Ammon's horn (tissue), 1 donor: Measurements from ENCODE around the gene HYAL3.
"Not testable (repeated sequence)": the region's sequence is repeated elsewhere in the genome, so short reads cannot be mapped to it uniquely, and the experiment has no call there.

ENCODE experiments used
- DNase-seq: peaks from one replicate; pipeline ENCODE4 v3.0.0-alpha.2; 2016; ENCODE audit warnings: low spot score

Gene HYAL3

GRCh38 chr3:50258029-50258680 lies 41.0 kb downstream of the HYAL3 start:
- no peak for DNase-seq

DNA sequence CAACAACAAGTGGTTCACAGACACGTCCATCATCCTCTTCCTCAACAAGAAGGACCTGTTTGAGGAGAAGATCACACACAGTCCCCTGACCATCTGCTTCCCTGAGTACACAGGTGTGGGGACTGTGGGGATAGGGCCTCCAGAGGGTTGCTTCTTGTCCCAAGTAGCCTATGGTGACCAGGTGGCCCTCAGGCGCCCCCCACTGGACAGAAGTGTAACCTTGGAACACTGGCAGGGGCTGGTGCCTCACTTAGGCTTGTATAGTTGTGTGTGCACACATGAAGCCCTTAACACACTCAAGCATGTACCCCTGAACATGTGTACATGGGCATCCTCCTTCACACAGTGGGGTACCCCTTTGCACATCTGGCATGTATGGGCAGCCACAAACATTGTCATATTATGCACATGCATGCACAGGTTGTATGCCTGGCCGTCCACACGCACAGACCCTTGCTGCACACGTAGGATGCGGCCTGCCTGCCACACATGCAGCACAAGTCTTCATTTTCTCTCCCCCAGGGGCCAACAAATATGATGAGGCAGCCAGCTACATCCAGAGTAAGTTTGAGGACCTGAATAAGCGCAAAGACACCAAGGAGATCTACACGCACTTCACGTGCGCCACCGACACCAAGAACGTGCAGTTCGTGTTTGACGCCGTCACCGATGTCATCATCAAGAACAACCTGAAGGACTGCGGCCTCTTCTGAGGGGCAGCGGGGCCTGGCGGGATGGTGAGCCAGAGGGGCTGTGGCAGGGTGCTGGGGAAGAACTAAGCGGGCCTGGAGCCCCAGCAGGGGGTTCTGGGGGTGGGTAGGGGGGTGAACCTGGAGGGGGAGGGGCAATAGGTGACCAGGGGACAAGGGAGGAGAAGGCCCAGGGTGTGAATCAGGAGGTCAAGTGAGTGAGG lies 42.0 kb downstream of the HYAL3 start:
- no peak for DNase-seq

- no peak for DNase-seq
Observed at GRCh38 chr3:50255251-50255615, 44.0 kb downstream of the HYAL3 start.

GRCh38 chr3:50254577-50255250 lies 44.5 kb downstream of the HYAL3 start:
- no peak for DNase-seq

DNA sequence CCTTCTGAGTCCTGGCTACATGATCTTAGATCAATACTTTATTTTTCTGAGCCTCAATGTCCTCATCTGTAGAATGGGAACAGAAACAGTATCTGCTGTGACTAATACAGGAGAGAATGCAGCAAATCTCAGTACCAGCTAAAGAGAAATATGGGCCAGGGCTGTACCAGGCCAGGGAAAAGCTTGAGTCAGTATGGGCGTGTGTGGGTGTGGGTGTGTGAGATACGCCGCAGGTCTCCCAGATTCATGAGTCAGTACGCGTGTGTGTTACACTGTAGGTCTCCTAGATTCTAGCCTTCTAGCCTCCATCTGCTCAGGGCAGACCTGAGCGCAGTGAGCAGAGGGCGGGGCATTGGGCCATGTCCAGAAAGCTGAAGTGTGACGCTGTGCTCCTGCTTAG lies 48.0 kb downstream of the HYAL3 start:
- no peak for DNase-seq

DNA sequence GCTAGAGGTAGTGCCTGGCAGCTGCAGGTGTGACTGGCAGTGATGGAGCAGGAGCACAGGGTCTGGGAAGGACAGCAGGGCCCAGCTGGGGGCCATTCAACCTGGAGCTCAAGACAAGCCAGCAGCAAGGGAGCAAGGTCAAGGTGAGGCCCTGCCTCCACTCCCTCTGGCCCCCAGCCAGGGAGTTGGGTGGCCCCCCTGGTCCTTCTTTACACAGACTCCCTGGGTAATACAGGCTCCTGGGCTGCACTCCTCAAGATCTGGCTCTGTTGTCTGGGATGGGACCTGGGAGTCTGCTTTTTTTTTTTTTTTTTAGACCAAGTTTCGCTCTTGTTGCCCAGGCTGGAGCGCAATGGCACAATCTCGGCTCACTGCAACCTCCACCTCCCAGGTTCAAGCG lies 48.7 kb downstream of the HYAL3 start:
- DNase-seq: no peak

GRCh38 chr3:50249457-50249856 lies 49.7 kb downstream of the HYAL3 start:
- no peak for DNase-seq

DNA sequence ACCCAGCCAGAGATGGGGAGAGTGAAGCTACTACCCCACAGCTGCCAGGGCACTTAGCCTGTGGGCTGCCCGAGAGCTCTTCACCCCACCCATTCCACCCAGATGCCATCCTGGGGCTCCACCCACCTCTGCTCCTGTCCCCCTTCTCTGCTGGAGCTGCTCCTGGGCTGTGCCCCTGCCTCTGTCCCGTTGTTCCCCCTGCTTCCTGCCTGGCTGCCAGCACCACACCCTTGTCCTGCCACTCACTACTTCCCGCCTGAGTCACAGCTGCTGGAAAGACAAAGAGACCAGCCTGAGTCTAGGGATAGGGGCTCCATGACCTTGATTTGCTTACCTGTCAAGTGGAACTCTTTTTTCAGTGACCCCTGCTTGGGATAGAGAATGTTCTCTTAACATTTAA lies 50.8 kb downstream of the HYAL3 start:
- no peak for DNase-seq

GRCh38 chr3:50246517-50246954 lies 52.7 kb downstream of the HYAL3 start:
- DNase-seq: no peak

DNA sequence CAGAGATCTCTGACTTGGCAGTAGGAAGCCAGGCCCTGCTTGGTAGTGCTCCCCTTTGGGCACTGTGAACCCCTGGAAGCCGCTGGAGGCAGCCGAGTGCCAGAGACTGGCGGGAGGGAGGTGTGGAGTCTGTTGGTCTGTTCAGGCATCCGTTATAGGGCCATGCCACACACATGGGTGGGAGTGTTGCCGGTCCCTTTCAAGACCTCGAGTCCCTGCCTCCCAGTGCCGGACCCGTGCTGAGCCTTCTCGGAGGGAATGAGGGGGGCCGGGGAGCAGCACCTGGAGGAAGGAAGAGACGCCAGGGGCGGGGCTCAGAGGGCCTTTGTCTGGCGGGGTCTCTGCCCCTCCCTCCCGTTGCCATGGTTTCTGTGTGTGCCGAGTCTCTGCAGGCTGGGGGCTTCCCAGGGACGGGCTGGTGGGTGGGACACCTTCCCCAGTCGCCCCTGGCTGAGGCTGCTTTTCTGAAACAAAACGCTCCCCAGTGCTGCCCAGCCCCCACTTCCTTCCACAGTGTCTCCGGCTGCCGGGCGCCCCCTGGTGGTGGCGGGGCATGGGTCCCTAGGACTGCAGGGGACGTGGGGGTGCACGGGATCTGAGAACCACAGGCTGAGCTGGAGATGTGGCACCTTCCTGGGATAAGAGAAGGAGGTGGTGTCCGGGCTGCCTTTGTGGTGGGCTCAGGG lies 53.2 kb downstream of the HYAL3 start:
- peak; percentile 87 for DNase-seq

DNA sequence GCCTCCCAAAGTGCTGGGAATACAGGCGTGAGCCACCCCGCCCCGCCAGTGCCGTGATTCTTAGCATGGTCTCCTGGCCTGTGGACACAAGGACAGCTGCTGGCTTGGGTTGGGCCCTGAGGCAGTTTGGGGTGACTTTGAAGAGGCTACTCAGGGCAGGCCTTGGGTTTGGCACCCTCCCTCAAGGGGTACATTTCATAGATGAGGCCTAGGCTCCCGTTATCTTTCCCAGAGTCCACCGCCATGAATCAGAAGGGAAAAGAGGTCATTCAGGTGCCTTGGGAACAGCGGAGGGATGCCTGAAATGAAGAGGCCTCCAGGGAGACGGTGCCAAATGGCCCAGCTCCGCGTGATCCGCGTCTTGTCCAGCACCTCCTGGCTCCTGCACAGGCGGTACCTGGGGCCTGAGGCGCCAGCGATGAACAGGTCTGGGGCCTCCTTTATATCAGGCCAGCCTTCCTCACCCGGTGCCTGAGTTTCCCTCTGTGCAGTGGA lies 53.9 kb downstream of the HYAL3 start:
- DNase-seq: no peak

DNA sequence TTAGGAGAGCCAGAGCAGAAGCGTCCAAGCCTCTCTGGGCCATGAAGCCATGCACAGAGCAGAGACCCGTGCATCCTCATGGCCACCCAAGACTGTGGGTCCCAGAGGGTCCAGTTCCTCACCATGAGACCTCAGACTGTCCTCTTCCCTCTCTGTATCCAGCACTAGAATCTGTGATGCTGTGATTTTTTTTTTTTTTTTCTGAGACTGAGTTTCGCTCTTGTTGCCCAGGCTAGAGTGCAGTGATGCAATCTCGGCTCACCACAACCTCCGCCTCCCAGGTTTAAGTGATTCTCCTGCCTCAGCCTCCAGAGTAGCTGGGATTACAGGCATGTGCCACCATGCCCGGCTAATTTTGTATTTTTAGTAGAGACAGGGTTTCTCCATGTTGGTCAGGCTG lies 54.4 kb downstream of the HYAL3 start:
- not testable (repeated sequence) for DNase-seq

DNA sequence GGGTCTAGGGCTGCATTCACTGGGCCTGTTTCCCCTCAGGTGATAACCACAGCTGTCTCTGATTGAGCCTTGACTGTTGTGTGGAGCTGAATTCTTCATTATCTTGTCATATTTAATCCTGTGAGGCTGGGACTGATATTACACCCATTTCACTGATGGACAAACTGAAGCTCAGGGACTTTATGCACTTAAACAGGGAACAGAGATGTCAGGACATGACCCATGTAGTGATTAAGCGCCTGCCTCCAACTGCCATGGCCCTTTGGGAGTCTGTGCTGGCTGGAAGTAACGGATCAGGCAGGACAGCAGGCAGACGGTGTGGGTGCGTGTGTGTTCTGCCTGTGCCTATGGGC lies 55.7 kb downstream of the HYAL3 start:
- no peak for DNase-seq

DNA sequence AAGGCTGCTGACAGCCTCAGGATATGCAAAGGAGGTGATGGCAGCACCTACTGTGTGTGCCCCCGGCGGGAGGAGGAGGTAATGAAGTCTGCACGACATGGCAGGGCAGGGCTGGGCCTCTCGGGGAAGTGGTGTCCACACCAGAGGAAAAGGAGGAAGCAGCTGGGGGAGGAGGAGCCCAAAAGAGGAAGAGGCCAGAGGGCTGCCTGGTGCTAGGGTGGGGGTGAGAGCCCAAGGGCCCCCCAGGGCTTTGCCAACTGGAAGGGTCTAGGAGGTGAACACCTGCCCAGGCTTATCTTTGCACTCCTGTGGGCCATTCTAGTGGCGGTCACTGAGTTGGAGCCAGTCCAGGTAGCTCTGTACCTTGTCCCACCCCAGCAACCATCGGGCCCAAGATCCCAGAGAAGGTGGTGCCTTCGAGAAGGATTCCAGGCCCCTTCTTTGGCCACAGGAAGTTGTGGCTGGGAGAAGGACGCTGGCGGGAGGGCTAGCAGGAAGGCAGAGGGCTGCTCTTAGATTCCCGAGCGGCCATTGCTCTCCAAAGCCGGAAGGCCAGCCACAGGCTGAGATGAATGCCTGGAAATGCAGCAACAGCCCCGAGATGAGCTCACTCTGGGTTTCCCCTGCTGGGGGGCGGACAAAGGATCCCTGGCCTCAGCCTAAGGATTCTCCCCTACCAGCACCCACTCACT lies 56.2 kb downstream of the HYAL3 start:
- peak; percentile 76 for DNase-seq
